Subcutaneous adipose tissue (tissue), 4 donors: ENCODE measurements around the gene VAMP5. TPM values are rescaled to one million over a fixed set of nuclear protein-coding genes. Genes with fewer than 3 reads are reported as not detected.

Source experiments
- CTCF ChIP-seq: fragments of 450-650 bp; IDR thresholded peaks from one replicate; pipeline ENCODE4 v1.5.1; 2016; ENCODE audit warnings: low read depth, mild to moderate bottlenecking, control low read depth, antibody characterized with exemption, moderate library complexity
- total RNA-seq, 4 donors: library from RNA; depleted of rRNA; stranded (reverse); fragments of >200 nt; gene quantifications; one replicate each; pipeline ENCODE4 v1.1.0, GENCODE V29; 2016

VAMP5 gene
- total RNA-seq, 4 donors from 2014 or later: 57.7 to 132 (median 67.7) TPM

- no peak for TF ChIP-seq CTCF
Observed at GRCh38 chr2:85590950-85591349, 6.7 kb downstream of the VAMP5 start.

GRCh38 chr2:85591563-85591962 is 7.3 kb downstream of the VAMP5 start:
- TF ChIP-seq CTCF: no peak

- no peak for TF ChIP-seq CTCF
Observed at GRCh38 chr2:85593023-85593422, 8.8 kb downstream of the VAMP5 start.

- no peak for TF ChIP-seq CTCF
Observed at GRCh38 chr2:85594715-85595300, 10.6 kb downstream of the VAMP5 start.

- no peak for TF ChIP-seq CTCF
Observed at GRCh38 chr2:85595301-85596025, 11.2 kb downstream of the VAMP5 start, which contains the start of gene RNF181. TSS of gene RNF181 (plus strand) at chr2:85595745. CDS start at chr2:85595764, 19 bp downstream.

- TF ChIP-seq CTCF: no peak
Observed at GRCh38 chr2:85596026-85596333, 11.7 kb downstream of the VAMP5 start.

GRCh38 chr2:85596486-85597143 is 12.4 kb downstream of the VAMP5 start:
- TF ChIP-seq CTCF: no peak
